Right atrium auricular region (tissue), 2 donors: ENCODE data around the gene ZNF444. TPM values are rescaled to one million over a fixed set of nuclear protein-coding genes. Genes with fewer than 3 reads are reported as not detected.
"Not testable (repeated sequence)": the region's sequence is repeated elsewhere in the genome, so short reads cannot be mapped to it uniquely, and the experiment has no call there.

Experiments used
- DNase-seq: peaks from one replicate; pipeline ENCODE4 v3.0.0-alpha.2; 2019; ENCODE audit warnings: low spot score
- H3K27ac ChIP-seq, 2 donors: fragments of 200-600 bp; sonication (generic); 1 replicate in 1 of 2; 2 replicates in 1 of 2; pipeline ENCODE4 v1.5.1; 2016 to 2019
- H3K27me3 ChIP-seq, 2 donors: fragments of 200-600 bp; sonication (generic); one replicate each; pipeline versions ENCODE4 v1.5.1 to v1.6.0; 2017 to 2019
- H3K36me3 ChIP-seq: fragments of 200-600 bp; sonication (generic); one replicate; pipeline ENCODE4 v1.5.1; 2016
- H3K4me1 ChIP-seq, 2 donors: fragments of 200-600 bp; sonication (generic); one replicate each; pipeline versions ENCODE4 v1.5.1 to v1.6.0; 2017 to 2019
- H3K4me3 ChIP-seq, 2 donors: fragments of 200-600 bp; sonication (generic); 1 replicate in 1 of 2; 2 replicates in 1 of 2; pipeline ENCODE4 v1.5.1; 2017 to 2019; ENCODE audit warnings: mild to moderate bottlenecking in 1 of 2, moderate library complexity in 1 of 2
- H3K9me3 ChIP-seq, 2 donors: fragments of 200-600 bp; sonication (generic); one replicate each; pipeline ENCODE4 v1.5.1; 2019
- total RNA-seq, 2 donors: library from RNA; depleted of rRNA; stranded (reverse); fragments of >200 nt; gene quantifications; one replicate each; pipeline ENCODE4 v1.1.0, GENCODE V29; 2016
- TF ChIP-seq, protein P1 (sequence below), 2 donors: fragments of 200-600 bp; sonication (generic); IDR thresholded peaks; one replicate each; pipeline ENCODE4 v1.5.1; 2019; ENCODE audit warnings: antibody characterized with exemption in 2 of 2

Gene ZNF444
- total RNA-seq, 2 donors from 2014 or later: 26.1 to 30.9 TPM

DNA sequence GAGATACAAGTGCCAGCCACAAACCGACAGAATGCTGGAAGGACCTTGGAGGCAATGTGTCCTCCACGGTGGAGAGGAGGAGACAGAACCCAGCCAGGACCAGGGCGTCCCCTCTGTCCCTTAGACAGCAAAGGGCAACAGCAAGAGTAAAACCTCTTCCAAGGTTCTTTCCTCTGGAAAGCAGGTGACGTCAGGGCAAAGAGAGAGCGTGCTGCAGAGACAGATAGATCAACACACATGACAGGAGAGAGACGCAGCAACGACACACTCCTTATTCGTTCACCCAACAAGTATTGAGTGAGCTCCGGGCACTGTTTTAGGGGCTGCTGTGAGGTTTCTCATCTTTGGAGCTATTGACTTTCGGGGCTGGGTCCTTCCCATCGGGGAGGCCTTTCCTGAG, 33.5 kb downstream of the ZNF444 start:
- H3K4me3 ChIP-seq: no peak overlapping the region
- no peak overlapping the region for H3K27ac ChIP-seq
- no peaks in the 10 kb centered on the region for H3K9me3 ChIP-seq
- H3K36me3 ChIP-seq: no peaks in the 10 kb centered on the region
- DNase-seq: no peak
- H3K4me1 ChIP-seq: peaks cover 0 to 5% of the 10 kb centered on the region in 2 donors
- TF ChIP-seq, protein P1, sequence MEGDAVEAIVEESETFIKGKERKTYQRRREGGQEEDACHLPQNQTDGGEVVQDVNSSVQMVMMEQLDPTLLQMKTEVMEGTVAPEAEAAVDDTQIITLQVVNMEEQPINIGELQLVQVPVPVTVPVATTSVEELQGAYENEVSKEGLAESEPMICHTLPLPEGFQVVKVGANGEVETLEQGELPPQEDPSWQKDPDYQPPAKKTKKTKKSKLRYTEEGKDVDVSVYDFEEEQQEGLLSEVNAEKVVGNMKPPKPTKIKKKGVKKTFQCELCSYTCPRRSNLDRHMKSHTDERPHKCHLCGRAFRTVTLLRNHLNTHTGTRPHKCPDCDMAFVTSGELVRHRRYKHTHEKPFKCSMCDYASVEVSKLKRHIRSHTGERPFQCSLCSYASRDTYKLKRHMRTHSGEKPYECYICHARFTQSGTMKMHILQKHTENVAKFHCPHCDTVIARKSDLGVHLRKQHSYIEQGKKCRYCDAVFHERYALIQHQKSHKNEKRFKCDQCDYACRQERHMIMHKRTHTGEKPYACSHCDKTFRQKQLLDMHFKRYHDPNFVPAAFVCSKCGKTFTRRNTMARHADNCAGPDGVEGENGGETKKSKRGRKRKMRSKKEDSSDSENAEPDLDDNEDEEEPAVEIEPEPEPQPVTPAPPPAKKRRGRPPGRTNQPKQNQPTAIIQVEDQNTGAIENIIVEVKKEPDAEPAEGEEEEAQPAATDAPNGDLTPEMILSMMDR (IDR thresholded peaks at IDR 0.05): no peak
- H3K27me3 ChIP-seq: no peaks in the 10 kb centered on the region

DNA sequence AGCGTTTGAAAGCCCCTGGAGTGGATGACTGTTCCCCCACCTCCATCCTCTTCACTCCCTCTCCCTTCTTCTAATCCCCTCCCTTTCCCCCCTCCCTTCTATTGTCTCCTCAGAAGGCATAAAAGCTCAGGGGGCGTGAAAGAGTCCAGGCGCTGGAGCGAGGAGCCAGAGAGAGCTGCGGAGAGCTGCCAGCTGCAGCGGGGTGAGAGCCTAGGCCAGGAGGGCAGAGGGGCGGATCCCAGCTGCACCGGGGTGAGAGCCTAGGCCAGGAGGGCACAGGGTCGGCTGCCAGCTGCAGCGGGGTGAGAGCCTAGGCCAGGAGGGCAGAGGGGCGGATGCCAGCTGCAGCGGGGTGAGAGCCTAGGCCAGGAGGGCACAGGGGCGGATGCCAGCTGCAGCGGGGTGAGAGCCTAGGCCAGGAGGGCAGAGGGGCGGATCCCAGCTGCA, 34.8 kb downstream of the ZNF444 start, which contains the start of gene GALP:
GALP (plus strand) TSS at position 148 of the 447 bp plus-strand sequence. CDS start 1,101 bp downstream, outside the sequence.
- H3K27me3 ChIP-seq, H3K36me3 ChIP-seq, H3K4me1 ChIP-seq, H3K27ac ChIP-seq, H3K4me3 ChIP-seq, H3K9me3 ChIP-seq, DNase-seq: not testable (repeated sequence)

DNA sequence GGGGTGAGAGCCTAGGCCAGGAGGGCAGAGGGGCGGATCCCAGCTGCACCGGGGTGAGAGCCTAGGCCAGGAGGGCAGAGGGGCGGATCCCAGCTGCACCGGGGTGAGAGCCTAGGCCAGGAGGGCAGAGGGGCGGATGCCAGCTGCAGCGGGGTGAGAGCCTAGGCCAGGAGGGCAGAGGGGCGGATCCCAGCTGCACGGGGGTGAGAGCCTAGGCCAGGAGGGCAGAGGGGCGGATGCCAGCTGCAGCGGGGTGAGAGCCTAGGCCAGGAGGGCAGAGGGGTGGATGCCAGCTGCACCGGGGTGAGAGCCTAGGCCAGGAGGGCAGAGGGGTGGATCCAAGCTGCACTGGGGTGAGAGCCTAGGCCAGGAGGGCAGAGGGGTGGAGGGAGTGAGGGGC, 35.2 kb downstream of the ZNF444 start:
- DNase-seq, H3K27me3 ChIP-seq, H3K4me1 ChIP-seq, H3K27ac ChIP-seq, H3K4me3 ChIP-seq, H3K9me3 ChIP-seq, H3K36me3 ChIP-seq: not testable (repeated sequence)

DNA sequence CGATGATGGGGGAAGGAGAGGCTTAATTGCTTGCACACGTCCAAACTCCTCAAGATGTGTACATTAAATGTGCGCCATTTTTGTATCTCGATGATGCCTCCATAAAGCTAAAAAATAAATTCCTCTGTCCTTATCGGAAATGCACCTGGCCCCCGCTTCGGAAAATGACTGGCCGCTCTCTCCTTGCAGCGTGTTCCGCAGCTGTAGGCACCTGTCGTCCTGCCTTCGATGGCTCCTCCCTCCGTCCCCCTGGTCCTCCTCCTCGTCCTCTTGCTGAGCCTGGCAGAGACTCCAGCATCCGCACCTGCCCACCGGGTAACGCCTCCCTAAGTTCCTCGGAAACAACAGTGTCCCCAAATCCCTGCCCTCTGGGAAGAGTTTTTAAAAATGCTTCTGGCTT, 35.8 kb downstream of the ZNF444 start:
- Histone ChIP-seq H3K4me3 (no peak overlapping the region), H3K27me3 (no peaks in the 10 kb centered on the region), H3K4me1 (no peaks in the 10 kb centered on the region), H3K36me3 (no peaks in the 10 kb centered on the region), H3K9me3 (no peaks in the 10 kb centered on the region), H3K27ac (no peak overlapping the region)
- TF ChIP-seq, protein P1 (IDR thresholded peaks at IDR 0.05): no peak
- DNase-seq: no peak

DNA sequence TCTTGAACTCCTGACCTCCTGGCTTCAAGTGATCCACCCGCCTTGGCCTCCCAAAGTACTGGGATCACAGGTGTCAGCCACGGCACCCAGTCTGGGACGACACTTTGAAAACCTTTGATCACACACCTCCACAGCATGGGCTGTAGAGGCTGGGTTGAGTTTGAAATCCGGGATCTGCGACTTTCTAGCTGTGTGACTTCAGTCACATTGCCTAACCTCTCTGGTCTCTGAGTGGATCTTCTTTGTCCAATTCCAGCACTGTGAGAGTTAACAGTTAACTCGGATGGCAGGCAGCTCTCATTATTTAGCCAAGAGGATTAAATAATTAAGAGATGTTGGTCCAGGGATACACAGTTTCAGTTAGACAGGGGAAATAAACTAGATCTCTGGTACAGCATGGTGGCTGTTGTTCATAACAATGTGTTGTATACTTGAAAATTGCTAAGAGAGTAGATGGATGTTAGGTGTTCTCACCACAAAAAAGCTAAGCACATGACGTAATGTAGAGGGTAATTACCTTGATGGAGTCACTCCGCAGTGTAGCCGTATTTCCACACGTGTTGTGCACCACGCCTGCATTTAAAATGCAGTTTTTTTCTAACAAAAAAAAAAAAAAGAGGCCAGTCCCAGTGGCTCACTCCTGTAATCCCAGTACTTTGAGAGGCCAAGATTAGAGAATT, 36.6 kb downstream of the ZNF444 start:
- DNase-seq: no peak
- Histone ChIP-seq H3K27me3 (no peaks in the 10 kb centered on the region), H3K27ac (no peak overlapping the region)

DNA sequence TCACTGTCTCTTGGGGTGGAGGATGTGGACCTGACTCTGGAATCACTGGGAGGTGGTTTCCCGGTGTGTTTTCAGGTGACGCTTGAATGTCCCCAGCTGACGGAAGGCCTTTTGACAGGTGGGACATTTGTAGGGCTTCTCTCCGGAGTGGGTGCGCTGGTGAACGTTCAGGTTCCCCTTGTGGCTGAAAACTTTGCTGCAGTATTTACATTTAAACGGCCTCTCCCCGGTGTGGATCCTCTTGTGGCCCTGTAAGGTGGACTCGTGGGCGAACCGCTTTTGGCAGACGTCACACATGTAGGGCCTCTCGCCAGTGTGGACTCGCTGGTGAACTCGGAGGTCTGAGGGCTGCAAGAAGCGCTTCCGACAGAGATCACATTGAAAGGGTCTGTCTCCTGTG, 48.7 kb downstream of the ZNF444 start:
- Histone ChIP-seq H3K27ac (no peak overlapping the region), H3K4me1 (no peaks in the 10 kb centered on the region), H3K27me3 (no peaks in the 10 kb centered on the region), H3K4me3 (no peak overlapping the region), H3K9me3 (no peaks in the 10 kb centered on the region), H3K36me3 (no peaks in the 10 kb centered on the region)
- TF ChIP-seq, protein P1 (IDR thresholded peaks at IDR 0.05): no peak
- DNase-seq: no peak

More for the DNA sequence above, 36.6 kb downstream of the ZNF444 start:
- TF ChIP-seq, protein P1 (IDR thresholded peaks at IDR 0.05): no peak
- H3K4me1 ChIP-seq: no peaks in the 10 kb centered on the region
- no peaks in the 10 kb centered on the region for H3K36me3 ChIP-seq
- no peaks in the 10 kb centered on the region for H3K9me3 ChIP-seq
- no peak overlapping the region for H3K4me3 ChIP-seq

DNA sequence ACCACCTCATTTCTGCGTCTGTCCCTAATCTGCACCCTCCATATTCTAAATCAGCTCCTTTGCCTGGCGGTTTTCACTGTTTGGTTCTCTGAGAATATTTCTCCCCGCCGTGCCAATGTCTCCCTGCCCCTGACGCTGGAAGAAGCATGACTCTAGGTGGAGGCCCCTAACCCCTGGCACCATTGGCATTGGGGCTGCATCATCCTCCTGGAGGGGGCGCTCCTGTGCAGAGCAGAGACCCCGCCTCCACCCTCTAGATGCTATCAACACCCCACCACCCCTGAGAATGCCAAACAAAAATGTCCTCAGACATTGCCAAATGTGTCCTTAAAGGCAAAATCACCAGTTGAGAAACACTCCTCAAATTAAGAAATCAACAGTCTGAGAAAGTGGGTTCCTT, 50.0 kb downstream of the ZNF444 start:
- no peak overlapping the region for H3K4me3 ChIP-seq
- H3K9me3 ChIP-seq: no peaks in the 10 kb centered on the region
- no peaks in the 10 kb centered on the region for H3K36me3 ChIP-seq
- H3K4me1 ChIP-seq: no peaks in the 10 kb centered on the region
- no peak for DNase-seq
- H3K27ac ChIP-seq: no peak overlapping the region
- no peaks in the 10 kb centered on the region for H3K27me3 ChIP-seq
- TF ChIP-seq, protein P1 (IDR thresholded peaks at IDR 0.05): no peak
